Measurements from ENCODE around the gene HLA-DOA. TPM values are rescaled to one million over a fixed set of nuclear protein-coding genes. Genes with fewer than 3 reads are reported as not detected.

HLA-DOA gene
- total and polyA plus RNA-seq, 2 of the 8 experiments (the other 6 are each of a cell fraction or from before 2014, with no cell fraction given), result 23.7 to 89.0 TPM

- no peak overlapping the region for H2AK5ac ChIP-seq (ENCODE audit: low read depth, low read length)
- H2AFZ ChIP-seq (ENCODE audit: low read length), result no peak overlapping the region
- no peak overlapping the region for H3K9ac ChIP-seq (replicated peaks in 1 of 4; ENCODE audit: extremely low read depth in 1 of 4, low read depth in 3 of 4, low read length in 3 of 4)
- H3K23ac ChIP-seq (ENCODE audit: insufficient read length), result no peak overlapping the region
- no peaks in the 10 kb centered on the region for H3K27me3 ChIP-seq (replicated peaks in 1 of 4; ENCODE audit: control insufficient read depth in 3 of 4, extremely low read depth in 1 of 4, insufficient read depth in 3 of 4, low read length in 3 of 4)
- no peak overlapping the region for H2BK20ac ChIP-seq (ENCODE audit: low read length)
- 95% methylated on average over 7 of the region's 7 CpGs; no CpG with 5 or more reads in 1 of the 2 experiments for WGBS, 2 experiments (ENCODE audit: extremely low coverage in 1 of 2, insufficient coverage in 1 of 2, insufficient read length in 1 of 2, insufficient replicate concordance in 2 of 2, low coverage in 1 of 2, low lambda C conversion rate in 2 of 2, missing lambda C conversion rate in 1 of 2)
- no peak for DNase-seq (ENCODE audit: low read depth in 1 of 2, low spot score in 2 of 2)
- POLR2A ChIA-PET (ENCODE audit: partially characterized antibody), result interaction anchor here (1.2 to 33.3 kb wide), 6 partner anchors 3 to 435 kb away, joined by 3 to 1158 read pairs (median 62); partner anchors contain the start of genes BRD2 and HLA-DMA
- H4K91ac ChIP-seq (replicated peaks; ENCODE audit: insufficient read length, low read length), result no peak overlapping the region
- no peak overlapping the region for H3K18ac ChIP-seq (ENCODE audit: extremely low read depth, low read length)
- TF ChIP-seq POLR2AphosphoS5 (IDR thresholded peaks at IDR 0.05; ENCODE audit: low read depth, low read length) (peak; percentile 40; the same call in 1 of the 2 replicates), CBX5 (IDR thresholded peaks at IDR 0.05; ENCODE audit: low read depth, low read length) (no peak), RFX5 (IDR thresholded peaks at IDR 0.05; ENCODE audit: borderline replicate concordance, low read depth, low read length) (no peak)
- no peak for FAIRE-seq
- H2BK15ac ChIP-seq (ENCODE audit: low read length), result no peak overlapping the region
- no peak overlapping the region for H4K8ac ChIP-seq (ENCODE audit: extremely low read depth, insufficient read depth, low read length)
- no peaks in the 10 kb centered on the region; a peak in 2 of 4 replicates for H3K9me3 ChIP-seq (ENCODE audit: insufficient read depth in 2 of 2, low read depth in 1 of 2, low read length in 1 of 2)
- H3K14ac ChIP-seq (ENCODE audit: insufficient read length), result no peak overlapping the region
- no peak overlapping the region for H2BK12ac ChIP-seq (ENCODE audit: low read depth, low read length)
- no peak overlapping the region for H3K56ac ChIP-seq (replicated peaks; ENCODE audit: insufficient read length, low read depth, low read length)
- peaks cover 44 to 76% of the 10 kb centered on the region in 2 experiments for H3K79me2 ChIP-seq (ENCODE audit: control insufficient read depth in 1 of 2, insufficient read depth in 2 of 2, low read length in 2 of 2)
- H4K5ac ChIP-seq (ENCODE audit: insufficient read length, low read depth, low read length), result no peak overlapping the region
- H3K23me2 ChIP-seq (ENCODE audit: low read depth, low read length), result peaks cover 14% of the 10 kb centered on the region
- H2BK120ac ChIP-seq (replicated peaks; ENCODE audit: low read depth, low read length), result no peak overlapping the region
- peaks cover 62 to 95% (median 79%) of the 10 kb centered on the region in 4 experiments for H3K36me3 ChIP-seq (ENCODE audit: control insufficient read depth in 2 of 4, insufficient read depth in 4 of 4, low read length in 3 of 4)
- H3K4me2 ChIP-seq (ENCODE audit: insufficient read depth in 1 of 2, low read depth in 2 of 2, low read length in 2 of 2), result peak overlapping the region in 1 of 2 experiments; percentile 28; a peak in 1 of 4 replicates
- H2BK5ac ChIP-seq (ENCODE audit: low read depth, low read length), result no peak overlapping the region
- no peak overlapping the region for H3K27ac ChIP-seq (ENCODE audit: low read depth, low read length)
- peaks cover 11% of the 10 kb centered on the region for H3K79me1 ChIP-seq (ENCODE audit: low read depth, low read length)
- H3K4ac ChIP-seq (replicated peaks; ENCODE audit: insufficient read length, low read depth, low read length), result no peak overlapping the region
- CTCF ChIA-PET (ENCODE audit: partially characterized antibody), result interaction anchor here (0.6 to 14.6 kb wide), 5 partner anchors 7 to 656 kb away, joined by 3 to 110 read pairs (median 3); partner anchors contain the start of gene HLA-DMA
- H3K4me1 ChIP-seq (replicated peaks in 1 of 4; ENCODE audit: control insufficient read depth in 3 of 4, insufficient read depth in 4 of 4, low read length in 3 of 4), result peaks cover 0 to 11% (median 6%) of the 10 kb centered on the region in 4 experiments; a peak in 5 of 7 replicates
- H4K20me1 ChIP-seq (replicated peaks in 1 of 2; ENCODE audit: control insufficient read depth in 1 of 2, insufficient read depth in 2 of 2, low read length in 2 of 2), result peaks cover 67% of the 10 kb centered on the region in 2 experiments
- no peak overlapping the region for H3K4me3 ChIP-seq (ENCODE audit: extremely low read depth in 1 of 4, insufficient read depth in 2 of 4, low read depth in 3 of 4, low read length in 4 of 4)
Measured at GRCh38 chr6:32976334-32977069, 32.9 kb downstream of the HLA-DOA start.

Data from H1 (cell line).